ENCODE results near the gene MTRFR.

GRCh38 chr12:123263196-123263817 lies 30.1 kb downstream of the MTRFR start:
- no peak for TF ChIP-seq POLR2A (IDR thresholded peaks at IDR 0.05; ENCODE audit: low read depth, low read length)
- no peak for TF ChIP-seq SPI1 (IDR thresholded peaks at IDR 0.05; ENCODE audit: low read depth, low read length)
- no peak for TF ChIP-seq POLR2AphosphoS5 (IDR thresholded peaks at IDR 0.05; ENCODE audit: low read depth, low read length)
- no peak for TF ChIP-seq POU2F2 (IDR thresholded peaks at IDR 0.05; ENCODE audit: low read depth, low read length)
- TF ChIP-seq TAF1 (IDR thresholded peaks at IDR 0.05; ENCODE audit: low read depth, low read length), result no peak
